ENCODE measurements around the gene CRACDL. TPM values are rescaled to one million over a fixed set of nuclear protein-coding genes. Genes with fewer than 3 reads are reported as not detected.

CRACDL gene
- total RNA-seq, 4 donors from 2014 or later = 5.2 to 10.6 (median 8.1) TPM

DNA sequence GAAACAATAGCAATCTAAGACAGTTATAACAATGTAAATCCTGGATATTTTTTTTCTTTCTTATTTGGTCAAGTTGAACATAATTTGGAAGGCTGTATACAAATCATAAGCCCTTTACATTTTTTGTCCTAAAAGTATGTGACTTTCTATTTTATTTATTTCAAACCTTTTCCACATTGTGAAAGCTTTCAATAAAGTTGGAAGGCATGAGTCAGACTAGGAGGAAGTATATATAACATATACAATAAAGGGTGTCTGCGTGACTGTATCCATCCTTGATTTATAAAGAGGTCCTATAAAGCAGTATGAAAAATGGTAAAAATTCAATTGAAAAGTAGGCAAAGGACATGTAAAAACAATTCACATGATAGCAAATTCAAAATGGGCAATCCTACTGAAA is 44.4 kb downstream of the CRACDL start:
- no peak for TF ChIP-seq POLR2A (IDR thresholded peaks at IDR 0.05)
- TF ChIP-seq, protein P1, sequence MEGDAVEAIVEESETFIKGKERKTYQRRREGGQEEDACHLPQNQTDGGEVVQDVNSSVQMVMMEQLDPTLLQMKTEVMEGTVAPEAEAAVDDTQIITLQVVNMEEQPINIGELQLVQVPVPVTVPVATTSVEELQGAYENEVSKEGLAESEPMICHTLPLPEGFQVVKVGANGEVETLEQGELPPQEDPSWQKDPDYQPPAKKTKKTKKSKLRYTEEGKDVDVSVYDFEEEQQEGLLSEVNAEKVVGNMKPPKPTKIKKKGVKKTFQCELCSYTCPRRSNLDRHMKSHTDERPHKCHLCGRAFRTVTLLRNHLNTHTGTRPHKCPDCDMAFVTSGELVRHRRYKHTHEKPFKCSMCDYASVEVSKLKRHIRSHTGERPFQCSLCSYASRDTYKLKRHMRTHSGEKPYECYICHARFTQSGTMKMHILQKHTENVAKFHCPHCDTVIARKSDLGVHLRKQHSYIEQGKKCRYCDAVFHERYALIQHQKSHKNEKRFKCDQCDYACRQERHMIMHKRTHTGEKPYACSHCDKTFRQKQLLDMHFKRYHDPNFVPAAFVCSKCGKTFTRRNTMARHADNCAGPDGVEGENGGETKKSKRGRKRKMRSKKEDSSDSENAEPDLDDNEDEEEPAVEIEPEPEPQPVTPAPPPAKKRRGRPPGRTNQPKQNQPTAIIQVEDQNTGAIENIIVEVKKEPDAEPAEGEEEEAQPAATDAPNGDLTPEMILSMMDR (IDR thresholded peaks at IDR 0.05) = no peak
- DNase-seq = no peak
- intact Hi-C loops (cut with DNase I) = no loop called here
- no peaks in the 10 kb centered on the region for H3K36me3 ChIP-seq
- no peaks in the 10 kb centered on the region for H3K9me3 ChIP-seq
- H3K27ac ChIP-seq = no peak overlapping the region
- H3K27me3 ChIP-seq = no peaks in the 10 kb centered on the region
- WGBS, 2 donors = 84 to 89% methylated on average over 1 of the region's 1 CpG
- no peaks in the 10 kb centered on the region for H3K4me1 ChIP-seq
- H3K4me3 ChIP-seq (replicated peaks in 1 of 3) = no peak overlapping the region

DNA sequence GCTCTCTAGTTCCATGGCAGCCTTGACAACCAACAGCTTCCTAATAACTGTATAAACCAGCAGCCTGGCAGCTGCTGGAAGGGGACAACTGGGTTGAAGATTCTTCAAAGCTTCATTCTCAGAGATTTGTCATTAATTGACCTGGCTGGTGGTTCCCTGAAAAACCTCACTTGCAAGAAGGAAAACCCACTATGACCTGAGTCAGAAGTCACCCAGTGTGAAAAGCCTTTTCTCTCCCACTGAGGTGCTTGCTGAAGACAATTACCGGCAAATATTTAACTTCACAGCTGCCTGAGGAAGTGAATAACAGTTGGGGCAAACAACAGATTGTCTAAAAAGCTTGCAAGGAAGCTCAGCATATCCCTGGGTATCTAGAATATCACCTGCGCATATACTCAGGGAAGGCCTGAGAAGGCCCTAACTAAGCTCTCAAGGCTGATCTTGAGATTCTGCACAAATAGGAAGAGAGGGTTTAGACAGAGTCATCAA is 49.9 kb downstream of the CRACDL start:
- 96 to 100% methylated on average over 2 of the region's 2 CpGs for WGBS, 2 donors
- intact Hi-C loops (cut with DNase I) = no loop called here
- Histone ChIP-seq H3K27ac (no peak overlapping the region), H3K36me3 (no peaks in the 10 kb centered on the region), H3K9me3 (no peaks in the 10 kb centered on the region), H3K4me1 (no peaks in the 10 kb centered on the region), H3K27me3 (no peaks in the 10 kb centered on the region), H3K4me3 (replicated peaks in 1 of 3) (no peak overlapping the region)
- TF ChIP-seq POLR2A (IDR thresholded peaks at IDR 0.05) = no peak
- TF ChIP-seq, protein P1 (IDR thresholded peaks at IDR 0.05) = no peak
- DNase-seq = no peak

DNA sequence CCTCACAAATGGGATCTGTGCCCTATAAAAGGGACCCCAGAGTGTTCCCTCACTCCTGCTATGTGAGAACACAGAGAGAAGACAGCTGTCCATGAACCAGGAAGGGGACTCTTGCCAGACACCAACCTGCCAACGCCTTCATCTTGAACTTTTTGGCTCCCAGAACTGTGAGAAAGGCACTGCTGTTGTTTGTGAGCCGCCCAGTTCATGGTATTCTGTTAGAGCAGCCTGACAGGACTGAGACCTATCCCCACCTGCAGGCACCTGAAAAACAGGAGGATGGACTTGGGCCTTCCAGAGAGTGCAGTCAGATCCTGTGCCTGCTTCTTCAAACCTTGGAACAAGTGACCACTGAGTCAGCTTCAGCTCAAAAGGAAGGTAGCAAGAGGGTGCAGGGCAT is 51.4 kb downstream of the CRACDL start:
- no peaks in the 10 kb centered on the region for H3K4me1 ChIP-seq
- H3K27me3 ChIP-seq = no peaks in the 10 kb centered on the region
- intact Hi-C loops (cut with DNase I) = no loop called here
- H3K9me3 ChIP-seq = no peaks in the 10 kb centered on the region
- no peak overlapping the region for H3K4me3 ChIP-seq (replicated peaks in 1 of 3)
- no peak for DNase-seq
- no peak overlapping the region for H3K27ac ChIP-seq
- 88 to 89% methylated on average over 2 of the region's 2 CpGs for WGBS, 2 donors
- no peaks in the 10 kb centered on the region for H3K36me3 ChIP-seq
- TF ChIP-seq, protein P1 (IDR thresholded peaks at IDR 0.05) = no peak
- TF ChIP-seq POLR2A (IDR thresholded peaks at IDR 0.05) = no peak

DNA sequence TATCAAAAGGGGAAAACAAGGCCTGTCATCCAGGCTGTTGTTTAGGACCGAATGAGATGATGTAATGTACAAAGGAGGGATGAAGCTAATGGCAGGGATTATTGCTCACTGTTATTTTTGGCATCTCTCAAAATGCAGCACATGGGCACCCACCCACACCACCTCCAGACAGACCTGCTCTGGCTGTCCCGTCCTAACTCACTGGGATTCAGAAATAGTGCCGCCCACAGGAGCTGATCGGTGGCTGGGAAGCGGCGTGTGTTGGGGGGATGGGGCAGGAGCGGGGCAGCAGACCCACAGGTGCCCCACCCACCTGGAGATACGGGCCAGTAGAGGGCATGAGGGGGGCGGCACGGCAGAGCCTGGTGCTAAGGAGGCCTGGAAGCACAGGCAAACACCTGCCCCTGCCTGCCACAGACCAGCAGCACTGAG is 52.2 kb downstream of the CRACDL start:
- H3K4me1 ChIP-seq = no peaks in the 10 kb centered on the region
- no peak overlapping the region for H3K27ac ChIP-seq
- no peak for DNase-seq
- intact Hi-C loops (cut with DNase I) = no loop called here
- TF ChIP-seq, protein P1 (IDR thresholded peaks at IDR 0.05) = no peak
- TF ChIP-seq POLR2A (IDR thresholded peaks at IDR 0.05) = no peak
- no peaks in the 10 kb centered on the region for H3K27me3 ChIP-seq
- no peaks in the 10 kb centered on the region for H3K36me3 ChIP-seq
- WGBS, 2 donors = 86 to 89% methylated on average over 10 of the region's 10 CpGs
- no peak overlapping the region for H3K4me3 ChIP-seq (replicated peaks in 1 of 3)
- H3K9me3 ChIP-seq = no peaks in the 10 kb centered on the region

DNA sequence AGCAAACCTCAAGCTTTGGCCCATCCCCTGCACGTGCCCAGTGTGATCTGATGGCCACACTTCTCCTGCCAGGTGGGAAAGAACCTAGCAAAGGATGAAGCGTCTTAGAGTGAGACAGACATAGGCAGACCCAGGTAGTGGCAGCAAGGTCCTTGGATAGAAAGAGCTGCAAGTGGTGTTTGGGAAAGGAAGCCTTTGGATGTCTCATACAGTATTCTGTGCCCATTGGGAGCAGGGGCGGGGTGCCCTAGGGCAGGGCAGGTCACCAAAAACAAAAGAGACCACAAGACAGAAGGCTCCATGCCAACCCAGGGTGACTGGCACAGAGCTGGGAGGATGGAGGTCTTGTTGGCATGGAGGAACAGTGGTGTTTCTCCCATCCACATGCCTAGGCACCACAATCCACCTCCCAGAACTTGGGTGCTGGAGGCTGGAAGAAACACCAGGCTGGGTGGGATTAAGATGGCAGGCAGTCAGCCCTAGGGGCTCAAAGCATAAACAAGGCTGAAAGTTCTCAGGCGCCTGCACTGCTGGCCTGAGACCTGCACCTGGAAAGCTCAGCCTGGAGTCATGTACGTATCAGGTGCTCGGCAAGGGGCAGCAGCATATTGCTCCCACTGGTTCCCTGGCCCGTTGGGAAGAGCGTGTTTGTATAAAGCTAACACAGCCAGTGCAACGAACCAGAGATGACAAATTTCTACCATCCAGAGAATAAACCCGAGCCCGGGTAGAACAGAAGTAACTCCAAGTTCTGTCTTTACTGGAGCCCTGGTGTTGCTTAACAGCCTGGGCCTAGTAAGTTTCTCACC is 52.9 kb downstream of the CRACDL start:
- TF ChIP-seq POLR2A (IDR thresholded peaks at IDR 0.05) = no peak
- TF ChIP-seq, protein P1 (IDR thresholded peaks at IDR 0.05) = no peak
- no peaks in the 10 kb centered on the region for H3K9me3 ChIP-seq
- DNase-seq = no peak
- H3K4me3 ChIP-seq (replicated peaks in 1 of 3) = no peak overlapping the region
- intact Hi-C loops (cut with DNase I) = no loop called here
- no peaks in the 10 kb centered on the region for H3K36me3 ChIP-seq
- no peaks in the 10 kb centered on the region for H3K4me1 ChIP-seq
- no peak overlapping the region for H3K27ac ChIP-seq
- WGBS, 2 donors = 87 to 92% methylated on average over 11 of the region's 11 CpGs
- H3K27me3 ChIP-seq = no peaks in the 10 kb centered on the region
